ENCODE measurements around the gene ELOVL6. TPM values are rescaled to one million over a fixed set of nuclear protein-coding genes. Genes with fewer than 3 reads are reported as not detected.

Gene ELOVL6
- total and polyA plus RNA-seq, 9 of the 15 experiments (the other 6 are each of a cell fraction or from before 2014, with no cell fraction given): 18.3 to 82.6 (median 46.0) TPM

DNA sequence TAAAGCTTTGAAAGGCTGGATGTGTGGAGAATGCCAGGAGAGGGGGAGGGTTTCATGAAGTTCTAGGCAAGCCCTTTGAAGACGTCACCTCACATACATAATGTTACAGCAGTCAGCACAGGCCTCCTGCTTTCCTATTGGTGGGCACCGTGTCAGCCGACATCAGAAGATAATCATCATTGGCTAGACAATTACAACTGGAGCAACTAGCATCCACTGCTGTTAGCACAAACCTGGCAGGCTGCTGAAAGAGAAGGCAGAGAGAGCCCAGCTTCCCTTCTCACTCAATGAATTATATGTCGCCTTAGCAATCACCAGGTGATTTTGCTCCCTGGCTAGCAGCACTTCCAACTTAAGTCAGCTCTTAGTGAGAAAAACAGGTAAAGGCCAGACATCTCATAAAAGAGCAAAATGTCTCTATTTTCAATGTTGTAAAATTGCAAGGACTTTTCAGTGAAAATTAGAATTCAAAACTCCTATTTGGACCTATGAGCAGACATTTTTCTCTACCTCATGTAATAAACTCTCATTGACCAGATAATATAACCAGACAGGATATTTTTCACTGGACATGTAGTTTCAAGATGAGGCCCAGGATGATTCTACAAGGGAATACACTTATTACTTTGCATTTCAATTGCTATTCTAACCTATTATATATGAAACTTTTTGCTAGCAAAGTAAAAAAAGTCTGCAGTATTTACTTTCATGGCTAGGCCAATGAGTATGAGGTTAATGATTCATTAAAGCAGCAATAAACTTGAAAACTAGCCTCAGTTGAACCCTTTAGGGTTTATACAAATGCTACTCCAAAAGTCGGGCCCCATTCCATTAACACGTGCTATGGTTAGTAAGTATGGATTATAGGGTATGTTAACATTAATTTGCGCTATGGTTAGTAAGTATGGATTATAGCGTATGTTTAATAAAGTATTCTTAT is 4.3 kb downstream of the ELOVL6 start (continued):
- peak; percentile 47; the same call in 1 of the 2 replicates for TF ChIP-seq EP300 (IDR thresholded peaks at IDR 0.05; ENCODE audit: low read length)
- TF ChIP-seq, protein P1, sequence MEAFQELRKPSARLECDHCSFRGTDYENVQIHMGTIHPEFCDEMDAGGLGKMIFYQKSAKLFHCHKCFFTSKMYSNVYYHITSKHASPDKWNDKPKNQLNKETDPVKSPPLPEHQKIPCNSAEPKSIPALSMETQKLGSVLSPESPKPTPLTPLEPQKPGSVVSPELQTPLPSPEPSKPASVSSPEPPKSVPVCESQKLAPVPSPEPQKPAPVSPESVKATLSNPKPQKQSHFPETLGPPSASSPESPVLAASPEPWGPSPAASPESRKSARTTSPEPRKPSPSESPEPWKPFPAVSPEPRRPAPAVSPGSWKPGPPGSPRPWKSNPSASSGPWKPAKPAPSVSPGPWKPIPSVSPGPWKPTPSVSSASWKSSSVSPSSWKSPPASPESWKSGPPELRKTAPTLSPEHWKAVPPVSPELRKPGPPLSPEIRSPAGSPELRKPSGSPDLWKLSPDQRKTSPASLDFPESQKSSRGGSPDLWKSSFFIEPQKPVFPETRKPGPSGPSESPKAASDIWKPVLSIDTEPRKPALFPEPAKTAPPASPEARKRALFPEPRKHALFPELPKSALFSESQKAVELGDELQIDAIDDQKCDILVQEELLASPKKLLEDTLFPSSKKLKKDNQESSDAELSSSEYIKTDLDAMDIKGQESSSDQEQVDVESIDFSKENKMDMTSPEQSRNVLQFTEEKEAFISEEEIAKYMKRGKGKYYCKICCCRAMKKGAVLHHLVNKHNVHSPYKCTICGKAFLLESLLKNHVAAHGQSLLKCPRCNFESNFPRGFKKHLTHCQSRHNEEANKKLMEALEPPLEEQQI (IDR thresholded peaks at IDR 0.05): 0 out of 2 replicates have a peak, but pooled peaks have one; percentile 12
- TF ChIP-seq KDM5B (IDR thresholded peaks at IDR 0.05; ENCODE audit: insufficient replicate concordance, low read depth, low read length): peak; percentile 93
- TF ChIP-seq, protein P2, sequence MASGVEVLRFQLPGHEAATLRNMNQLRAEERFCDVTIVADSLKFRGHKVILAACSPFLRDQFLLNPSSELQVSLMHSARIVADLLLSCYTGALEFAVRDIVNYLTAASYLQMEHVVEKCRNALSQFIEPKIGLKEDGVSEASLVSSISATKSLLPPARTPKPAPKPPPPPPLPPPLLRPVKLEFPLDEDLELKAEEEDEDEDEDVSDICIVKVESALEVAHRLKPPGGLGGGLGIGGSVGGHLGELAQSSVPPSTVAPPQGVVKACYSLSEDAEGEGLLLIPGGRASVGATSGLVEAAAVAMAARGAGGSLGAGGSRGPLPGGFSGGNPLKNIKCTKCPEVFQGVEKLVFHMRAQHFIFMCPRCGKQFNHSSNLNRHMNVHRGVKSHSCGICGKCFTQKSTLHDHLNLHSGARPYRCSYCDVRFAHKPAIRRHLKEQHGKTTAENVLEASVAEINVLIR (CRISPR knock-in tag; IDR thresholded peaks at IDR 0.05): 0 out of 2 replicates have a peak, but pooled peaks have one; percentile 34
- TF ChIP-seq, protein P3, sequence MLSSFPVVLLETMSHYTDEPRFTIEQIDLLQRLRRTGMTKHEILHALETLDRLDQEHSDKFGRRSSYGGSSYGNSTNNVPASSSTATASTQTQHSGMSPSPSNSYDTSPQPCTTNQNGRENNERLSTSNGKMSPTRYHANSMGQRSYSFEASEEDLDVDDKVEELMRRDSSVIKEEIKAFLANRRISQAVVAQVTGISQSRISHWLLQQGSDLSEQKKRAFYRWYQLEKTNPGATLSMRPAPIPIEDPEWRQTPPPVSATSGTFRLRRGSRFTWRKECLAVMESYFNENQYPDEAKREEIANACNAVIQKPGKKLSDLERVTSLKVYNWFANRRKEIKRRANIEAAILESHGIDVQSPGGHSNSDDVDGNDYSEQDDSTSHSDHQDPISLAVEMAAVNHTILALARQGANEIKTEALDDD (IDR thresholded peaks at IDR 0.05): peak; percentile 51; the same call in 1 of the 2 replicates
- TF ChIP-seq, protein P4, sequence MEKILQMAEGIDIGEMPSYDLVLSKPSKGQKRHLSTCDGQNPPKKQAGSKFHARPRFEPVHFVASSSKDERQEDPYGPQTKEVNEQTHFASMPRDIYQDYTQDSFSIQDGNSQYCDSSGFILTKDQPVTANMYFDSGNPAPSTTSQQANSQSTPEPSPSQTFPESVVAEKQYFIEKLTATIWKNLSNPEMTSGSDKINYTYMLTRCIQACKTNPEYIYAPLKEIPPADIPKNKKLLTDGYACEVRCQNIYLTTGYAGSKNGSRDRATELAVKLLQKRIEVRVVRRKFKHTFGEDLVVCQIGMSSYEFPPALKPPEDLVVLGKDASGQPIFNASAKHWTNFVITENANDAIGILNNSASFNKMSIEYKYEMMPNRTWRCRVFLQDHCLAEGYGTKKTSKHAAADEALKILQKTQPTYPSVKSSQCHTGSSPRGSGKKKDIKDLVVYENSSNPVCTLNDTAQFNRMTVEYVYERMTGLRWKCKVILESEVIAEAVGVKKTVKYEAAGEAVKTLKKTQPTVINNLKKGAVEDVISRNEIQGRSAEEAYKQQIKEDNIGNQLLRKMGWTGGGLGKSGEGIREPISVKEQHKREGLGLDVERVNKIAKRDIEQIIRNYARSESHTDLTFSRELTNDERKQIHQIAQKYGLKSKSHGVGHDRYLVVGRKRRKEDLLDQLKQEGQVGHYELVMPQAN (IDR thresholded peaks at IDR 0.05; ENCODE audit: borderline replicate concordance): no peak
- TF ChIP-seq SP1 (CRISPR knock-in tag; IDR thresholded peaks at IDR 0.05): peak; percentile 16; the same call in 1 of the 2 replicates
- TF ChIP-seq ZNF41 (CRISPR knock-in tag; conservative IDR thresholded peaks at IDR 0.05): no peak
- 0 out of 2 replicates have a peak, but pooled peaks have one; percentile 38 for TF ChIP-seq NCOR1 (IDR thresholded peaks at IDR 0.05)
- TF ChIP-seq TBP (optimal IDR thresholded peaks at IDR 0.05; ENCODE audit: low read depth, low read length): peak; percentile 97
- peak in 1 of 2 experiments; percentile 38; a peak in 1 of 4 replicates for TF ChIP-seq CSDE1 (IDR thresholded peaks at IDR 0.05)
- TF ChIP-seq PHF8 (IDR thresholded peaks at IDR 0.05; ENCODE audit: borderline replicate concordance, low read length): peak; percentile 27; the same call in 1 of the 2 replicates
- TF ChIP-seq, protein P5, sequence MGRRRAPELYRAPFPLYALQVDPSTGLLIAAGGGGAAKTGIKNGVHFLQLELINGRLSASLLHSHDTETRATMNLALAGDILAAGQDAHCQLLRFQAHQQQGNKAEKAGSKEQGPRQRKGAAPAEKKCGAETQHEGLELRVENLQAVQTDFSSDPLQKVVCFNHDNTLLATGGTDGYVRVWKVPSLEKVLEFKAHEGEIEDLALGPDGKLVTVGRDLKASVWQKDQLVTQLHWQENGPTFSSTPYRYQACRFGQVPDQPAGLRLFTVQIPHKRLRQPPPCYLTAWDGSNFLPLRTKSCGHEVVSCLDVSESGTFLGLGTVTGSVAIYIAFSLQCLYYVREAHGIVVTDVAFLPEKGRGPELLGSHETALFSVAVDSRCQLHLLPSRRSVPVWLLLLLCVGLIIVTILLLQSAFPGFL (CRISPR knock-in tag; IDR thresholded peaks at IDR 0.05): no peak
- no peak for TF ChIP-seq TSC22D4 (tag; IDR thresholded peaks at IDR 0.05)
- TF ChIP-seq ZFP36 (IDR thresholded peaks at IDR 0.05; ENCODE audit: low read depth, low read length, partially characterized antibody): no peak
- TF ChIP-seq HEY1 (CRISPR knock-in tag; IDR thresholded peaks at IDR 0.05; ENCODE audit: borderline replicate concordance): peak; percentile 6; the same call in 1 of the 2 replicates
- peak; percentile 71 for TF ChIP-seq JUND (IDR thresholded peaks at IDR 0.05; ENCODE audit: borderline replicate concordance, low read depth, low read length)
- TF ChIP-seq JUND (tag; IDR thresholded peaks at IDR 0.05; ENCODE audit: borderline replicate concordance, low read depth, low read length): peak; percentile 57; the same call in 1 of the 3 replicates
- TF ChIP-seq HNRNPUL1 (IDR thresholded peaks at IDR 0.05; ENCODE audit: low read length): no peak
